Upper lobe of right lung (tissue), 1 donor: ENCODE results near the gene GRXCR1. TPM values are rescaled to one million over a fixed set of nuclear protein-coding genes. Genes with fewer than 3 reads are reported as not detected.

ENCODE experiments used
- ATAC-seq: fragments of 200-7000 bp; cut with Tn5 transposase; one replicate; pipeline ENCODE4 v1.9.1; 2020; ENCODE audit warnings: mild to moderate bottlenecking, moderate library complexity
- DNase-seq: peaks from one replicate; pipeline ENCODE4 v3.0.0-alpha.2; 2020
- H3K27ac ChIP-seq: fragments of 200-600 bp; one replicate; pipeline ENCODE4 v1.8.0; 2022
- H3K27me3 ChIP-seq: fragments of 200-600 bp; one replicate; pipeline ENCODE4 v1.8.0; 2022; ENCODE audit warnings: mild to moderate bottlenecking
- H3K36me3 ChIP-seq: fragments of 200-600 bp; one replicate; pipeline ENCODE4 v1.8.0; 2022
- H3K4me1 ChIP-seq: fragments of 200-600 bp; one replicate; pipeline ENCODE4 v1.8.0; 2022
- H3K4me3 ChIP-seq: fragments of 200-600 bp; one replicate; pipeline ENCODE4 v1.8.0; 2022; ENCODE audit warnings: mild to moderate bottlenecking
- H3K9me3 ChIP-seq: fragments of 200-600 bp; one replicate; pipeline ENCODE4 v1.8.0; 2022
- intact Hi-C: fragments of 100-400 bp; cut with DNase I; formaldehyde crosslinking; loops from one replicate; pipeline ENCODE4 v1.11.0; 2022
- long read RNA-seq: library from polyadenylated mRNA; unstranded; transcript quantifications from one replicate; pipeline ENCODE4 v2.0.0, GENCODE V29; 2021
- total RNA-seq: library from RNA; stranded (reverse); fragmentation: NEBNext Ultra II Directional; extraction: Animal tissue kit (Norgen Biotek cat#: 25700); gene quantifications from one replicate; pipeline ENCODE4 v1.2.1, GENCODE V29; 2021
- TF ChIP-seq, protein P1 (sequence below): fragments of 200-600 bp; IDR thresholded peaks from one replicate; pipeline ENCODE4 v1.8.0; 2022; ENCODE audit warnings: antibody characterized with exemption
- donor health status: DM: no; HTN: yes; CAD: no; lungs with severe emphysema.

Gene GRXCR1
- not detected for total RNA-seq
- long read RNA-seq, result 0 reads

DNA sequence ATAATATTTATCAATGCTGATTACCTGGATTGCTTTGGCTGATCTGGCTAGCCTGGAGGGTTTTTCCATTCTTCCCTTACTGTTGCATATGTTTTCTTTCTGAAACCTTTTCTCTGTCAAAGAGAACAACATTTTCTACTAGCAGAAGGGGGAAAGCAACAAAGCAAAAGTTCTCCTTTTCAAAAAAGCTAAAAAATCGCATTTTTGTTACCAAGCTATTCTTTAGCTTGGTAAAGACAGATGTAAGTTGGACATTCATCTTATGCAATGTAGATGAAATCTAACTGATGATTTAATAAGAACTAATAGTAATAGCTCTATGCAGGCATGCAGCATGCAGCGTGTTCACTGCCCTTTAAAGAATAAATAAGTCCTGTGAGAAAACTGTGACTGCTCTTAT is at the start of gene GRXCR1:
Gene GRXCR1 (plus strand): TSS at position 301 of the 400 bp plus-strand sequence. CDS start 554 bp downstream, outside the sequence.
- Histone ChIP-seq H3K4me1 (no peaks in the 10 kb centered on the region), H3K4me3 (no peak within 1 kb of the TSS), H3K36me3 (no peaks in the 10 kb centered on the region), H3K9me3 (no peaks in the 10 kb centered on the region), H3K27ac (no peak within 1 kb of the TSS), H3K27me3 (no peaks in the 10 kb centered on the region)
- intact Hi-C loops, result no loop called here
- ATAC-seq (no peak), DNase-seq (no peak)
- TF ChIP-seq, protein P1, sequence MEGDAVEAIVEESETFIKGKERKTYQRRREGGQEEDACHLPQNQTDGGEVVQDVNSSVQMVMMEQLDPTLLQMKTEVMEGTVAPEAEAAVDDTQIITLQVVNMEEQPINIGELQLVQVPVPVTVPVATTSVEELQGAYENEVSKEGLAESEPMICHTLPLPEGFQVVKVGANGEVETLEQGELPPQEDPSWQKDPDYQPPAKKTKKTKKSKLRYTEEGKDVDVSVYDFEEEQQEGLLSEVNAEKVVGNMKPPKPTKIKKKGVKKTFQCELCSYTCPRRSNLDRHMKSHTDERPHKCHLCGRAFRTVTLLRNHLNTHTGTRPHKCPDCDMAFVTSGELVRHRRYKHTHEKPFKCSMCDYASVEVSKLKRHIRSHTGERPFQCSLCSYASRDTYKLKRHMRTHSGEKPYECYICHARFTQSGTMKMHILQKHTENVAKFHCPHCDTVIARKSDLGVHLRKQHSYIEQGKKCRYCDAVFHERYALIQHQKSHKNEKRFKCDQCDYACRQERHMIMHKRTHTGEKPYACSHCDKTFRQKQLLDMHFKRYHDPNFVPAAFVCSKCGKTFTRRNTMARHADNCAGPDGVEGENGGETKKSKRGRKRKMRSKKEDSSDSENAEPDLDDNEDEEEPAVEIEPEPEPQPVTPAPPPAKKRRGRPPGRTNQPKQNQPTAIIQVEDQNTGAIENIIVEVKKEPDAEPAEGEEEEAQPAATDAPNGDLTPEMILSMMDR, result no peak

- no peaks in the 10 kb centered on the region for H3K4me1 ChIP-seq
- intact Hi-C loops, result no loop called here
- no peak for DNase-seq
Observed at GRCh38 chr4:42843694-42844093, 48.8 kb upstream of the GRXCR1 start.

DNA sequence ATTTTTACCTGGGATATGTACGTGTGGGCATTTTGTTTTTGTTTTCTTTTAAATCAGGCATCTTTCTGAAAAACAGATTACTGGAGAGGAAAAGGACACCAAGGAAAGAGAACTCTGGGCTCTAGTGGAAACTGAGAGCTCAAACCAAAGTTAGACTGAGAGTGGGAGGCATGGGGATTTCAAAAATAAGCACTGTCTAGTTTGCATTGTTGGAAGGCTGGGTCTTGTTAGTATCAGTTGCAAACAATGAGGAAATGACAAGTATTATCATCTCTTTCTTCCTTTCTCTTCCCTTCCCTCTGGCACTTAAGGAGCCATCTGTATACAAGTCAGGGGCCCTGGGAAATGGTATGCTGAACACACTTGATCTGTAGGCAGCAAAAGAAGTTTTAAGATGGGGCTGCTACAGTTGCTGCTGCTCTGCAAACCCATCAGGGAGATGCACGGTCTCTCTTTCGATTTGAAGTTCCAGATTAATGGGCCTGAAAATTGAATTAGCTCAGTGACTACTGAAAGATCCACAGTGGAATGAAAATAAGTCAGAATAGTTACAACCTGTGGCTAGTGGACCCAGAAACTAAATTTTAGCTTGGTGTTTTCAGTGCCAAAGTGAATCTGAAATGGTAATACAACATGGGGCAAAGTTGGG is 48.0 kb upstream of the GRXCR1 start:
- Histone ChIP-seq H3K4me3 (no peak overlapping the region), H3K9me3 (no peaks in the 10 kb centered on the region), H3K27ac (no peak overlapping the region), H3K36me3 (no peaks in the 10 kb centered on the region), H3K4me1 (no peaks in the 10 kb centered on the region), H3K27me3 (peaks cover 7% of the 10 kb centered on the region)
- TF ChIP-seq, protein P1, result no peak
- ATAC-seq, result no peak
- intact Hi-C loops, result no loop called here
- no peak for DNase-seq

More at GRCh38 chr4:42843694-42844093, 48.8 kb upstream of the GRXCR1 start:
- Histone ChIP-seq H3K9me3 (no peaks in the 10 kb centered on the region), H3K36me3 (no peaks in the 10 kb centered on the region), H3K27ac (no peak overlapping the region), H3K4me3 (no peak overlapping the region), H3K27me3 (peaks cover 7% of the 10 kb centered on the region)
- TF ChIP-seq, protein P1, result no peak
- no peak for ATAC-seq

- intact Hi-C loops, result no loop called here
- H3K9me3 ChIP-seq, result no peaks in the 10 kb centered on the region
- TF ChIP-seq, protein P1, result no peak
- no peaks in the 10 kb centered on the region for H3K4me1 ChIP-seq
- H3K27ac ChIP-seq, result no peak overlapping the region
- no peaks in the 10 kb centered on the region for H3K36me3 ChIP-seq
- DNase-seq (no peak), ATAC-seq (peak; percentile 39)
- H3K27me3 ChIP-seq, result peaks cover 7% of the 10 kb centered on the region
- no peak overlapping the region for H3K4me3 ChIP-seq
Observed at GRCh38 chr4:42845586-42845985, 46.9 kb upstream of the GRXCR1 start.

DNA sequence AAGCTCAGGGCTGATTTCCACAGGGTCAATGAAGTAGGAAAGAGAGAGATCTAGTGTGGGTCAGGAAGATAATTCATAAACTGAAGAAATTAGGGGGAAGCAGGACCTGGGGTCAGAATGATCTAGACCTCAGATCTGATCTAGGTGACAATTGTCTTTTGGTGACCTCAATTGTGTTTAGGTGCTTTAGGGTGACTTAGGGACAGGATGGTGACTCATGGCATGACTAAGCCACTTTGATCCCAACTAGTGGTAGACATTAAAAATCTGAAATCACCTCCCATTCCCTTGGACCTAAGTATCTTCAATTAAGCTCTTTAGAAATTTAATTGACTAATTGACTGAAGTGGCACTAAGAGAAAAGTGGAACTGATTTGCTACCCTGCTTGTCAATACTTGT is 36.7 kb upstream of the GRXCR1 start:
- Histone ChIP-seq H3K4me1 (no peaks in the 10 kb centered on the region), H3K4me3 (no peak overlapping the region), H3K36me3 (no peaks in the 10 kb centered on the region), H3K9me3 (no peaks in the 10 kb centered on the region), H3K27me3 (no peaks in the 10 kb centered on the region), H3K27ac (no peak overlapping the region)
- intact Hi-C loops, result no loop called here
- ATAC-seq (no peak), DNase-seq (no peak)
- TF ChIP-seq, protein P1, result no peak
